SK-N-SH treated with all-trans-retinoic acid at 6 μM for 48 hours (cell line): Measurements from ENCODE around the gene GREB1.
A peak's percentile ranks its signal among the peaks of the same experiment; 100 is the strongest.

ENCODE experiments used
- ATAC-seq: fragments of 200-7000 bp; cut with Tn5 transposase; 3 replicates; pipeline ENCODE4 v1.9.1; 2020; ENCODE audit warnings: mild to moderate bottlenecking, moderate library complexity
- ARNTL ChIP-seq: fragments of 450-650 bp; formaldehyde crosslinking; IDR thresholded peaks from 2 replicates; pipeline ENCODE4 v1.5.0; 2020; ENCODE audit warnings: low read depth, mild to moderate bottlenecking, moderate library complexity, borderline replicate concordance
- BACH2 ChIP-seq: fragments of 250-450 bp; sonication (Bioruptor Pico); IDR thresholded peaks from 2 replicates; pipeline ENCODE4 v1.9.0; 2021; ENCODE audit warnings: mild to moderate bottlenecking, borderline replicate concordance
- CSDC2 ChIP-seq: fragments of 250-450 bp; sonication (Bioruptor Pico); IDR thresholded peaks from 2 replicates; pipeline ENCODE4 v1.5.0; 2020; ENCODE audit warnings: mild to moderate bottlenecking, moderate library complexity
- ESRRG ChIP-seq: fragments of 250-450 bp; sonication (Bioruptor Pico); IDR thresholded peaks from 2 replicates; pipeline ENCODE4 v1.6.1; 2021; ENCODE audit warnings: mild to moderate bottlenecking
- GLIS3 ChIP-seq: fragments of 250-450 bp; sonication (Bioruptor Pico); IDR thresholded peaks from 2 replicates; pipeline ENCODE4 v1.5.0; 2020; ENCODE audit warnings: mild to moderate bottlenecking, moderate library complexity
- ISL1 ChIP-seq: fragments of 250-450 bp; sonication (Bioruptor Pico); IDR thresholded peaks from 2 replicates; pipeline ENCODE4 v2.1.2; 2022; ENCODE audit warnings: mild to moderate bottlenecking, moderate library complexity
- PPARA ChIP-seq: fragments of 250-450 bp; sonication (Bioruptor Pico); IDR thresholded peaks from 2 replicates; pipeline ENCODE4 v1.5.0; 2020; ENCODE audit warnings: mild to moderate bottlenecking, borderline replicate concordance
- RARB ChIP-seq: fragments of 250-450 bp; sonication (Bioruptor Pico); IDR thresholded peaks from 2 replicates; pipeline ENCODE4 v1.8.0; 2021; ENCODE audit warnings: mild to moderate bottlenecking, moderate library complexity
- TOX ChIP-seq: fragments of 250-450 bp; sonication (Bioruptor Pico); IDR thresholded peaks from 2 replicates; pipeline ENCODE4 v1.8.0; 2021; ENCODE audit warnings: mild to moderate bottlenecking, moderate library complexity, borderline replicate concordance
- ZC3H10 ChIP-seq: fragments of 250-450 bp; sonication (Bioruptor Pico); IDR thresholded peaks from 2 replicates; pipeline ENCODE4 v1.5.1; 2021; ENCODE audit warnings: mild to moderate bottlenecking, moderate library complexity
- ZFP3 ChIP-seq: fragments of 250-450 bp; sonication (Bioruptor Pico); IDR thresholded peaks from 2 replicates; pipeline ENCODE4 v1.5.0; 2020; ENCODE audit warnings: mild to moderate bottlenecking, moderate library complexity
- ZFP30 ChIP-seq: fragments of 450-650 bp; formaldehyde crosslinking; IDR thresholded peaks from 2 replicates; pipeline ENCODE4 v1.5.0; 2022; ENCODE audit warnings: mild to moderate bottlenecking, moderate library complexity
- ZNF565 ChIP-seq: fragments of 450-650 bp; formaldehyde crosslinking; conservative IDR thresholded peaks from 2 replicates; pipeline ENCODE4 v1.5.0; 2020; ENCODE audit warnings: low read depth, mild to moderate bottlenecking, moderate library complexity
- ZNF8 ChIP-seq: fragments of 450-650 bp; formaldehyde crosslinking; IDR thresholded peaks from 2 replicates; pipeline ENCODE4 v1.5.0; 2020; ENCODE audit warnings: mild to moderate bottlenecking, moderate library complexity
- TF ChIP-seq, protein P1 (sequence below): fragments of 250-450 bp; sonication (Bioruptor Pico); IDR thresholded peaks from 2 replicates; pipeline ENCODE4 v1.5.1; 2021; ENCODE audit warnings: mild to moderate bottlenecking, moderate library complexity
- TF ChIP-seq, protein P2 (sequence below): fragments of 250-450 bp; sonication (Bioruptor Pico); IDR thresholded peaks from 2 replicates; pipeline ENCODE4 v1.5.1; 2020; ENCODE audit warnings: low read depth, mild to moderate bottlenecking, moderate library complexity
- TF ChIP-seq, protein P3 (sequence below): fragments of 250-450 bp; sonication (Bioruptor Pico); IDR thresholded peaks from 2 replicates; pipeline ENCODE4 v1.8.0; 2020; ENCODE audit warnings: mild to moderate bottlenecking, moderate library complexity, borderline replicate concordance

GREB1 gene

DNA sequence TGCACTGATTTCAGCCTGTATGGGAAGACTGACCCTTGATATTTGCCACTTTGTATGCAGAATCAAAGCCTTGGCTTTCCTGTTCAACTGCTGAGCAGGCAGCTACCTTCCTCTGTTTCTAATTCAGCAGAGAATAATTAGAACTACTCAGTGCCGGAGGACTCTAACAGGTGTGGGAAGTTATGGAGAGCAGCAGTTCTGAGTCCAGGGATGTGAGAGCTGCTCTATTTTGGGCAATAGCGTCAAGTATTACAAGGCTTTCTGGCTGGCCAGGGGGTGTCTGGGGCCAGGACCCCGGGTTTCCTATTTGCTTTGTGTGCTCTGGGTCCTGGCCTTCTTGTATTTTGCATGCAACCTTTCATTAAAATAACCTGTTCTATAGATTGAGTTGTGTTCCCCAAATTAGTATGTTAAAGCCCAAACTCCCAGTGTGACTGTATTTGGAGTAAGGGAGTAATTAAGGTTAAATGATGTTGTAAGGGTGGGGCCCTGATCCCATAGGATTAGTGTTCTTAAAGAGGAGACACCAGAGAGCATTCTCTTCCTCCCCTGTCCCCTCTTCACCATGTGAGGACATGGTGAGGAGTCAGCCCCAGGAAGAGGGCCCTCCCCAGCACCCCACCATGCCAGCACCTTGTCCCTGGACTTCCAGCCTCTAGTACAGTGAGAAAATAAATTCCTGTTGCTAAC lies 141.7 kb downstream of the GREB1 start (continued):
- TF ChIP-seq, protein P1, sequence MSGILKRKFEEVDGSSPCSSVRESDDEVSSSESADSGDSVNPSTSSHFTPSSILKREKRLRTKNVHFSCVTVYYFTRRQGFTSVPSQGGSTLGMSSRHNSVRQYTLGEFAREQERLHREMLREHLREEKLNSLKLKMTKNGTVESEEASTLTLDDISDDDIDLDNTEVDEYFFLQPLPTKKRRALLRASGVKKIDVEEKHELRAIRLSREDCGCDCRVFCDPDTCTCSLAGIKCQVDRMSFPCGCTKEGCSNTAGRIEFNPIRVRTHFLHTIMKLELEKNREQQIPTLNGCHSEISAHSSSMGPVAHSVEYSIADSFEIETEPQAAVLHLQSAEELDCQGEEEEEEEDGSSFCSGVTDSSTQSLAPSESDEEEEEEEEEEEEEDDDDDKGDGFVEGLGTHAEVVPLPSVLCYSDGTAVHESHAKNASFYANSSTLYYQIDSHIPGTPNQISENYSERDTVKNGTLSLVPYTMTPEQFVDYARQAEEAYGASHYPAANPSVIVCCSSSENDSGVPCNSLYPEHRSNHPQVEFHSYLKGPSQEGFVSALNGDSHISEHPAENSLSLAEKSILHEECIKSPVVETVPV (CRISPR knock-in tag), result no peak
- TF ChIP-seq ZNF8 (CRISPR knock-in tag) (no peak), GLIS3 (CRISPR knock-in tag) (no peak), PPARA (CRISPR knock-in tag) (no peak), TOX (CRISPR knock-in tag) (no peak), ISL1 (CRISPR knock-in tag) (no peak), ESRRG (CRISPR knock-in tag) (no peak), BACH2 (CRISPR knock-in tag) (no peak), ZNF565 (CRISPR knock-in tag) (no peak)
- TF ChIP-seq, protein P2, sequence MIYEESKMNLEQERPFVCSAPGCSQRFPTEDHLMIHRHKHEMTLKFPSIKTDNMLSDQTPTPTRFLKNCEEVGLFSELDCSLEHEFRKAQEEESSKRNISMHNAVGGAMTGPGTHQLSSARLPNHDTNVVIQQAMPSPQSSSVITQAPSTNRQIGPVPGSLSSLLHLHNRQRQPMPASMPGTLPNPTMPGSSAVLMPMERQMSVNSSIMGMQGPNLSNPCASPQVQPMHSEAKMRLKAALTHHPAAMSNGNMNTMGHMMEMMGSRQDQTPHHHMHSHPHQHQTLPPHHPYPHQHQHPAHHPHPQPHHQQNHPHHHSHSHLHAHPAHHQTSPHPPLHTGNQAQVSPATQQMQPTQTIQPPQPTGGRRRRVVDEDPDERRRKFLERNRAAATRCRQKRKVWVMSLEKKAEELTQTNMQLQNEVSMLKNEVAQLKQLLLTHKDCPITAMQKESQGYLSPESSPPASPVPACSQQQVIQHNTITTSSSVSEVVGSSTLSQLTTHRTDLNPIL (CRISPR knock-in tag), result no peak
- TF ChIP-seq, all 23 proteins: peak for 0

DNA sequence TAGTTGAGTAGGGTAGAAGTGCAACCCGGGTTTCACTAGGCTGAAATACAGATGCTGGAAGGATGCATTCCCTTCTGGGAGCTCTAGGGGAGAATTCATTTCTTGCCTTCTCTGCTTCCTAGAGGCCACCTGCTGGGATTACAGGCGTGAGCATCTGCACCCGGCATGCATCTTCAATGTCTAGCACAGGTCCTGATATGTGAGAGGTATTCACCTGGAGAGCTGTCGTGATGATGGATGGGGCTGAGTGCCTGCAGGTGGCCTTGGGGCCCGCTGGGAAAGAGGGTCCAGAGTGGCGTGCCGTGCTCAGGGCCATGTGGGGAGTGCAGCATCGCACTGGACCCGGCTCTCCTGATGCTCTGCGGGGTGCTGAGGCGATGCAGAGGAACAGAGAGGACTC lies 142.8 kb downstream of the GREB1 start:
- TF ChIP-seq RARB (CRISPR knock-in tag), result no peak
- TF ChIP-seq PPARA (CRISPR knock-in tag), result no peak
- TF ChIP-seq ZC3H10 (CRISPR knock-in tag), result no peak
- no peak for TF ChIP-seq ZNF8 (CRISPR knock-in tag)
- TF ChIP-seq CSDC2 (CRISPR knock-in tag), result no peak
- peak; percentile 33; the same call in 2 of the 3 replicates for ATAC-seq

DNA sequence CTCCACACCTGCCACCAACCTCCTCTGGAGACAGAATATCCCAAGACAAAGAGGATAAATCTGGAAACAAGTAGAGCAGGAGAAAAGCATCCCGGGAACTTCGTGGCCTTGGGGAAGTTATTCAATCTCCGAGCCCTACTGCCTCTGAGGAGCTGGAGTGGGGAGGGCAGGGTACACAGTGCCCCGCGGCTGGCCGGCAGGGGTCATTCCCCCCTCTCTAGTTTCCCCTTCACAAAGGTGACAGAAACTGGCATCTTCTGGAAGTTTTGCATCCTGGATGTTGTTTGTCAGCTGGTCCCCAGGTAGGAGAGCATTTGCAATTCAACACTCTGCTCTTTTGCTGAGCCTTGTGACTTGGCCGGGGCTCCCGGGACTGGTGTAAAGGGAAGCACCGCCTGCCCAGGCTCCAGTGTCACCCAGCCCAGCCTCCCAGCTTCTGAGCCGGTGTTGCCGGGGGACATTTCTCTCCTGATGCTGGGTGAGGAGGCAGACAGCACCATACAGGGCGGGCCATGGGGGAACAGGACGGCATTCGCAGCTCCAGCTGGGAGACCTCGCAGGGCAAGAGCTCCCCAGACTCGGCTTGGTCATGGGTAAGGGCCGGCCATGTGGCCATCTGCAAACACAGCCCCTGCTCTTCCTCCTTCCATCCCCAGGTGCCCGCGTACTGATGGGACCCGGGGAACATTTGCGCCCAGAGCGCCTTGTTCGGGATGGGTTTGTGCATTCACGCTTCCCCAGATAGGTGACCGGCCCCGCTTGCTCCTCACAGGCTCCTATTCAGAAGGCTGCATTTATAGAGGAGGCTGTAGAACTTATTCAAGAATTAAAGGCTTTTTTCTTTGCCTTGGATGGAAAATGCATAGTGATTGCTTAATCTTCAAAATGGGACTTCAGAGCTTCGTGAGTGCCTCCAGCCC lies 143.6 kb downstream of the GREB1 start:
- no peak for TF ChIP-seq ESRRG (CRISPR knock-in tag)
- TF ChIP-seq RARB (CRISPR knock-in tag), result no peak
- TF ChIP-seq, protein P1 (CRISPR knock-in tag), result no peak
- TF ChIP-seq BACH2 (CRISPR knock-in tag), result no peak
- TF ChIP-seq ZC3H10 (CRISPR knock-in tag), result no peak
- TF ChIP-seq ARNTL (CRISPR knock-in tag), result no peak
- TF ChIP-seq GLIS3 (CRISPR knock-in tag), result no peak
- TF ChIP-seq, protein P3, sequence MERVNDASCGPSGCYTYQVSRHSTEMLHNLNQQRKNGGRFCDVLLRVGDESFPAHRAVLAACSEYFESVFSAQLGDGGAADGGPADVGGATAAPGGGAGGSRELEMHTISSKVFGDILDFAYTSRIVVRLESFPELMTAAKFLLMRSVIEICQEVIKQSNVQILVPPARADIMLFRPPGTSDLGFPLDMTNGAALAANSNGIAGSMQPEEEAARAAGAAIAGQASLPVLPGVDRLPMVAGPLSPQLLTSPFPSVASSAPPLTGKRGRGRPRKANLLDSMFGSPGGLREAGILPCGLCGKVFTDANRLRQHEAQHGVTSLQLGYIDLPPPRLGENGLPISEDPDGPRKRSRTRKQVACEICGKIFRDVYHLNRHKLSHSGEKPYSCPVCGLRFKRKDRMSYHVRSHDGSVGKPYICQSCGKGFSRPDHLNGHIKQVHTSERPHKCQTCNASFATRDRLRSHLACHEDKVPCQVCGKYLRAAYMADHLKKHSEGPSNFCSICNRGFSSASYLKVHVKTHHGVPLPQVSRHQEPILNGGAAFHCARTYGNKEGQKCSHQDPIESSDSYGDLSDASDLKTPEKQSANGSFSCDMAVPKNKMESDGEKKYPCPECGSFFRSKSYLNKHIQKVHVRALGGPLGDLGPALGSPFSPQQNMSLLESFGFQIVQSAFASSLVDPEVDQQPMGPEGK (CRISPR knock-in tag), result no peak
- TF ChIP-seq ZNF8 (CRISPR knock-in tag), result no peak
- no peak for ATAC-seq

DNA sequence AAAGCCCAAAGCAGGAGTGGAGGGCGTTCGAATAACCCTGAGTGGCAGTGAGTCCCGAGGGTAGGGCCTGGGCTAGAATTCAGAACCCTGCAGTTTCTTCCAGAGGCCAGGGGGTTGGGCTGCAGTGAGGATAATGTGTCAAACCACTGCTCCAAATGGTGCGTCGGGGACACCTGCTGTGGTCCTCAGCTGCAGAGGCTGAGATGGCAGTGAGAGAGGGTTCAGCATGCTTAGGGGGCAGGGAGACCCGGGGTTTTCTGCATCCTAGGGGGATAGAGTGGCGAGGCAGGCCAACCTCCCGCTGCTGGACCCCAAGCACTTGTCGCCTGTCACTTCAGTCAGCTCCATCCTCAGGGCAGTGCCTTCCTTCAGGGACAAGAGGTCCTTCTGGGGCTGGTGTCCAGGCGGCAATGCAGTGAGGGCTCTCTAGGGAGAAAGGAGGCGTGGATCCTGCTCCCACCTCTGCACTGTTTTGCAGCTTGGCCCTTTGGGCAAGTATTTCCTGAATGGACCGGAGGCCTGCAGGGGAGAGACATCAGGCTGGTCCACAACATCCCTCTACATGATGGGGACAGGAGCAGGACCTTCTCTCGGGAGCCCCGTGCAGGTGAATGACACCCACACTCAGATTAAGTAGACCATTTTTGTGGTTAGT lies 144.6 kb downstream of the GREB1 start:
- TF ChIP-seq ZFP3, result no peak
- no peak for TF ChIP-seq ZFP30
- no peak for TF ChIP-seq PPARA (CRISPR knock-in tag)
- TF ChIP-seq, protein P3 (CRISPR knock-in tag), result no peak
- TF ChIP-seq, protein P2 (CRISPR knock-in tag), result no peak
- no peak for TF ChIP-seq RARB (CRISPR knock-in tag)
- TF ChIP-seq CSDC2 (CRISPR knock-in tag), result no peak

More for the DNA sequence above, 144.6 kb downstream of the GREB1 start:
- no peak for ATAC-seq
